Uterus (tissue), 2 donors: ENCODE data around the gene WSCD1.

Experiments used
- CTCF ChIP-seq, 4 experiments: fragments of 200-600 bp in 2 of 4; fragments of 450-650 bp in 2 of 4; sonication (generic) in 2 of 4; IDR thresholded peaks; one replicate each; pipeline ENCODE4 v1.5.1; 2016 to 2019; ENCODE audit warnings: antibody characterized with exemption in 4 of 4, mild to moderate bottlenecking in 2 of 4, moderate library complexity in 1 of 4
- POLR2A ChIP-seq, 2 donors: fragments of 450-650 bp; IDR thresholded peaks; one replicate each; pipeline ENCODE4 v1.6.1; 2016; ENCODE audit warnings: antibody characterized with exemption in 2 of 2, mild to moderate bottlenecking in 1 of 2, moderate library complexity in 1 of 2

GRCh38 chr17:6153375-6153774 lies 83.2 kb downstream of the WSCD1 start:
- TF ChIP-seq CTCF (IDR thresholded peaks at IDR 0.05): no peak
- no peak for TF ChIP-seq POLR2A (IDR thresholded peaks at IDR 0.05)
